Activated CD4-positive, alpha-beta T cell treated with anti-CD3 and anti-CD28 coated beads, Interleukin-2, amount 50 U/mL, for 24 hours (primary cell): ENCODE results near the gene STAMBP.
"Not testable (repeated sequence)": the region's sequence is repeated elsewhere in the genome, so short reads cannot be mapped to it uniquely, and the experiment has no call there.

Experiments used
- DNase-seq, 2 donors: peaks; one replicate each; pipeline ENCODE4 v3.0.0-alpha.2; 2020; ENCODE audit warnings: low read depth in 1 of 2, low spot score in 1 of 2

The STAMBP gene

DNA sequence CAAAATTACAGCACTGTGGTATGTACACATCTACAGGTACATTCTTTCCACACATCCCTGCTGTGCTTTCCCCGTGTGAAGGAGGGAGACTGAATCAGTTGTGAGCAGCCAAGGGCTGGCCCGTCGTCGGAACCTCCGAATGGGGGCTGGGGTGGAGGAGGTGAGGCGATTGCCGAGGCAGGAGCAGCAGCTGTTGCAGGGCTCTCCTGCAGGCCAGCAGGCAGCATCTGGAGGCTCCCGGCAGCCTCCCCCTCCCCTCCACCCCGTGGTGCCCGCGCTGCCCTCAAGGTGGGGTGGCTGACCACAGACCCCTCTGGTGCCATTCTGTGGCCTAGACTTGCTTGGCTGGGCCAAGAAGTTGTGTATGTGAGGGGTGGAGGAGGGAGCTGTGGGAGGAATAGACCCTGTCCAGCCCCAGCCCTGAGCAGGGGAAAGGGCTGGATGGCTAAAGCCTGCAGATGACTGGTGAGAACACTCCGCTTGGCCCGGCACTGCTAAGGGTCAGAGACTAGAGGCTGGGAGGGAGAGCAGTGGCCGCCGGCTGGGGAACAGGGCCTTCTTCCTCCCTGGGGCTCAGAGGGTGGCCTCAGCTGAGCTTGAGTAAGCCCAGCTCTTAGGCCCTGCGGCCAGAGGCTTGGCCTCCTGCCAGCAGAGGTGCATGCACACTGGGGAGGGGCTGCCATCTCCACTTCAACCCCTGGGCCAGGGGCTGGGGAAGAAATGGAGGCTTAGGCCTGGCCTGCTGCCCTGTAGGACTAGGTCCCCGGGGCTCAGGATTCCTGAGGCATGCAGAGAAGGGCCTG lies 7.6 kb downstream of the STAMBP start:
- no peak for DNase-seq

DNA sequence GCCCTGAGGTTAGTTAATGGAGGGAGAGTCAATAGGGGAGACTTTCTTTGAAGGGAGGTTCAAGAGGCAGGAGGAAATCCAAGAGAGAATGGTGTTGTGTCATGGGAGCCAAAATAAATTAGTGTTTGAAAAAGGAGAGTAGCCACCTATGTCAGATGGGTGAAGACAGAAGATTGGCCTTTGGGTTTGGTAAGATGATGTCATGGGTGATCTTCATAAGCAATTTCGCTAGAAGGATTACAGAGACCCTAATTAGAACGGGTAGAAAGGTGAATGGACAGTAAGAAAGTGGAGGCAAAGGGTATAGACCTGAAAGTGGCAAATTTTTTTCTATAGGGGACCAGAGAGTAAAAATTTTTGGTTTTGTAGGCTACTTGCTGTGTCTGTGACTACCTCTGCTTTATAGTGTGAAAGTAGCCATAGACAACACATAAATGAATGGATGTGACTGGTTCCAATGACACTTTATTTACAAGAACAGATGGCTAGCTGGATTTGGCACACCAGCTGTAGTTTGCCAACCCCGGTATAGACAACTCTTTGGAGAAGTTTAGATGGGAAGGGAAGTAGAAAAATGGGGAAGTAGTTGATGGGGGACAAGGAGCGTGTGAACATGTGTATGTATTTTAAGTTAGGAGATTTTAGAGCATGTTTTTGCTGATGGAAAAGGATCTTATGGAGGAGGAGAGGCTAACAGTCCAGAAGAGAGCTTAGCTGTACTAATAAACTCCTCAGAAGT lies 9.3 kb downstream of the STAMBP start:
- no peak for DNase-seq

DNA sequence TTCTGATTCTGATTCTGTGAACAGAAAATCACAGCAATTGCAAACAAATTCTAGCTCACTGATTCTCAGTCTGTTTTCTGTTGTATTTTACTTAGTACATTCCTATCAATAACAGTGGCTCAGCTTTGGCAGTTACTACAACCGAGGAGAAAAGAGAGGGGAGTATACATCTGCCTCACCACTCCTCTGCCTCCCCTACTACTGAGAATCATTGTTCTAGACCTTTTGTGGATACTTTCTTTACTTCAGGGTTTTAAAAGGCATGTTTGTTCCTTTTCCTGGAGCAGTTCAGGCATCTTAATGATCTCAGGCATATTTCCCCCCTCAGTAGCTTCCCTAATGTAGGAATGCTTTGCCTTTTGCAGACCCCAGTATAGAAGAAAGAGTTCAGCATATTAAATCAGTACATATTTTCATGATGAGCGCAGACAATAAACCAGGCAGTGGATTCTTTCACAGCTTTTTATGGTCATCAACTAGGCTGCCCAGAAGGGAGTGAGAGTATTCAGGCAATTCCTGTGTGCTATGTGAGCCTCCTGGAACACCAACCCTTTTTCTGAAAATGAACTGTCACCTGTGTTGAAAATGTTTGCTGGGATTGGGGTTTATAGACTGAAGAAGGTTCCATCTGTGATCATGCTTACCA lies 10.3 kb downstream of the STAMBP start:
- no peak for DNase-seq

DNA sequence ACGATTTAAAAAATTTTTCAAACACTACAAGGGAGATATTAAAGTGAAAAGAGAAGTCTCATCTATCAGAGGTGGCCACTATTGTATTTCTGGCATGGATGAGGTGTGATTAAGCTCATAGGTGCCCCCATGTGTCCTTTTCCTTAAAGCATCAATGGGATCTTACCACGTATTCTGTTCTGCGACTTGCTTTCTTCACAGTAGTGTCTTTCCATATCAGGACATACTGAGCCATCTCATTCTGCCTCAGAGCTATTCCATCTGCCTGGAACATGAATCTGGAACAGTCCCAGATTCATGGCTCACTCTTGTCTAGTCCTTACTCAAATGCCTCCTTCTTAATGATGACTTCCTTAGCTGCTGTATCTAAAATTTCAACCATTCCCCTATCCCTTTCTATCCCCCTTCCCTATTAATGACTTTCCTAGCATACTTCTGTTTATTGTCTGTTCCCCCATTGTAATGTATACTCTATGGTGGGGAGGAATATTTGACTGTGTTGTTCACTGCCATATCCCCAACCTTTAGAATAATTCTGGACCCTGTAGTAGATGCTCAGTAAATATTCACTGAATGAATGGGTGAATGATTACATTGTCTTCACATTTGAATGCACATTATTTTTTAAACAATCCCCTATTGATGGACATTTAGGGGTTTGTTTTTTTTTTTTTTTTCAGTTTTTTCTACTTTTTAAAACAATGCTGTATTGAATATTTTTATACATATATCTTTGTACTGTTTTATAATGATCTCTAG lies 11.1 kb downstream of the STAMBP start:
- DNase-seq = no peak

DNA sequence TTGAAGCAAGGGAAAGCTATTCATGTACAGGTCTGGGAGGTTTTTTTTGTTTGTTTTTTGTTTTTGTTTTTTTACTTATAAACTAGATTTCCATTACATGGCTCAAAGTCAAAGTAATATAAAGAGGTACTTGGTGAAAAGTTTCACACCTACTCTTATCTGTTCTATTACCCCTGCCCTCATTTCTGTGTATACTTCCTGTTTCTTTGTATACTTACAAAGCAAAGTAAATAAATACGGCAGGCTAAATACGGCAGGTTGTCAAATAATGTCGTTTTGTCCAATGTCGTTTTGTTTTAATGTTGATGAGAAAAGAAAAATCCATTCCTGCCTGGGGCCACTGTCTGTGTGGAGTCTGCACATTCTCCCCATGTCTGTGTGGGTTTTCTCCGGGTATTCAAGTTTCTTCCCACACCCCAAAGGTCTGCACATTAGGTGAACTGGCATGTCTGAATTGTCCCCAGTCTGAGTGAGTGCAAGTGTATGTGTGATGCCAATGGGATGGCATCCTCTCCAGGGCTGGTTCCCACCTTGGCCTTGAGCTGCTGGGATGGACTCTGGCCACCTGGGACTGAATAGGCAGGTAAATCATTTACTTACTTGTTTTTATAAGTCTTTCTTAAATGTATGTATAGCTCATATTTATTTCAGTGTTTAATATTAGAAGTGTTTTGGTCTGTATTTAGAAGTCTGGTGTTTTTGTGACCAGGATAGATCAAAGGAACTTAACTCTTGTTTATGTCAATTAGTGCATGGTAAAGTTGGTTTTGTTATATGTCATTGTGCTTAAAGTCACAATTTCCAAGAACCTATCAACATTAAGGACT lies 13.4 kb downstream of the STAMBP start:
- no peak for DNase-seq

DNA sequence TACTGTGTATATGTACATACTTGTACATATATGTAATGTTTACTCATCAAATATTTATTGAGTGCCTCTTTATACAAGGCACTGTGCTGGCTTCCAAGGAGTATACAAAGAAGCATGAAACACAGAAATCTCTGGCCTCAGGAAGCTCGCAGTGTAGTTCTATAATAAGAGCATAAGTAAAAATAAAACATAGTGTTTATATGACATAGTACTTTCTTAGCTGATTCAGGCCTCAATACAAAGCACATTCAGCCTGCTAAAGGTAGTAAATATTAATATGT lies 13.9 kb downstream of the STAMBP start:
- no peak for DNase-seq

DNA sequence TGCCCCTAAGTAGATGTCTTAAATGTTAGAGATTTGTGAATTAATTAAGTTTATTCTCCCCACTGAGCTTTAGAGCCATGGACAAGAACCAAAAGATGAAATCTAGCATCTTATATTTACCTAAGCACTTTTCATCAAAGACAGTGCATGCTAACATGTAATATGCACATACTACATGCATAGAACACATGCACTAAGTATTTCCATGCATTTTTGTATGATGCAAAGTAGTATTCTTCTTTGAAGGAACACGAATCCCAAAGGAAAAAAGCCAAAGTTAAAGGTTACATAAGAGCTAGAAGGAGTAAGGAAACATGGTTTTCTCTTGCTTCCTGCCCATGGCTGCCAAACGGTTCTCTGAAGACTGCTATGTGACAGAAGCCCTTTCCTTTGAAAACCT lies 15.3 kb downstream of the STAMBP start:
- DNase-seq = no peak

DNA sequence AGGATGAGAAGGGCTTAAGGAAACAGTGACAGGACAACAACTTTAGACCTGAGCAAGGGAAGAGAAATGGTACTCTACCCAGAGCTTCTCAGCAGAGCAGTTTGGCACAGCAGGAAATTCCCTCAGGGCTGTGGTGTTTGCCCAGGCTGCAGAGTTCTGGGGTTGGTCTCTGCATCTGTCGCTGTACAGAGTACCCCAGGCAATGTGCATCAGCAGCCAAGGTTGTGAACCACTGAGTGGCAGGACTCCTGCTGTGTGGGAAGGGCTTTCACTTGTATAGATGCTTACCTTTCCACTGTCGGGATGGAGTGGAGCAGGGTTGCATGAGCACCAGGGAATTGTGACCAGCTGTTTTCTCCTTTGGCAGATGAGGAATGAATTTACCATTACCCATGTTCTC lies 21.2 kb downstream of the STAMBP start:
- no peak for DNase-seq

DNA sequence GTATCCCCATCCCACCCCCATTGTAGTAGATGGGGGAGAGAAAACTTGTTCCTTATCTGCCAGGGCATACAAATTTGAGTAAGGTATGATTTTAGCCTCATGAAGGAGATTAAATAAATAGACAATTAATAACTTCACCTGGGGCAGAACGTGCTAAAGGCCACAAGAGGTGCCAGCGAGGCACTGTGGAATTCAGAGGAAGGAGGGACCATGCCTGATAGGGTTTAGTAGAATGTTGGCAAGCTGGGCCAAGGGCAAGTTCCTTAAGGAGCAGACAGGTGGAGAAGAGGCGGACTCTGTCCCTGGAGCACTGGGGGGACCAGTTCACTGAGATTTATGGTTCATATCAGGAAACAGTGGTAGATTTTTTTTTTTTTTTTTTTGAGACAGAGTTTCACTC lies 22.5 kb downstream of the STAMBP start:
- no peak for DNase-seq

DNA sequence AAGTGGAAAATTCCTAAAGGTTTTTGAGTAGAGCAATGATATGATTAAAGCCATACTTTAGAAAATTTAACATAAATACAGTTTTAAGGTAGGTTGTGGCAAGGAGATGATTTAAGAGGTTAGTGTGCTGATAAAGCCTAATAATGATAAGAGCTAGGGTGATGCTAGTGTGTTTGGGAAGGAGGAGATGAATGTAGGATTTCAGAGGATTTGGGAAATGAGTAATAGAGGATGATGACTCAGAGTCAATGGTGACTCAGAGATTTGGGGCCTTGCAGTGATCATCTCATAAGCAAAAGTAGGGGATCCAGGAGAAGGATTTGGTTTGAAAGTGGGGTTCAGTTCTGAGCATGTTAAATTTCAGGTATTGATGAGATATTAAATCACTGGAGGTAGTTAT lies 23.3 kb downstream of the STAMBP start:
- no peak for DNase-seq

DNA sequence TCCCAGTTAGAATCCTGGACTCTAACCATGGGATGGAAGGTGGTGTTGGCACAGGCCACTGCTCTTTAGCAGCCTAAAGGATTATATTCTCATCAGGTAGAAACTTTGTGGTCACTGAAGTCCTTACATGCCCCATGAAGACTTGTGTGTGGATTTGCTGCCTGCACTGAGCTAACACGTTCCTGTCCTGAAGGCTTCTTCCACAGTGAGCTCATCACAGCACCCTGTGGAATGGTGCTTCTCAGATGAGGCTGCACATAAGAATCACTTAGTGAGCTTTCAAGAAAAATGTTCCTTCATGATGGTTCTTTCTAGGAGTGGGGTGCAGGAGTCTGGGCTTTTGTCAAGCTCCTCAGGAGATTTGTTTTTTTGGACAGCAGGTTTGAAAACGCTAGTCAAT lies 26.8 kb downstream of the STAMBP start:
- no peak for DNase-seq

DNA sequence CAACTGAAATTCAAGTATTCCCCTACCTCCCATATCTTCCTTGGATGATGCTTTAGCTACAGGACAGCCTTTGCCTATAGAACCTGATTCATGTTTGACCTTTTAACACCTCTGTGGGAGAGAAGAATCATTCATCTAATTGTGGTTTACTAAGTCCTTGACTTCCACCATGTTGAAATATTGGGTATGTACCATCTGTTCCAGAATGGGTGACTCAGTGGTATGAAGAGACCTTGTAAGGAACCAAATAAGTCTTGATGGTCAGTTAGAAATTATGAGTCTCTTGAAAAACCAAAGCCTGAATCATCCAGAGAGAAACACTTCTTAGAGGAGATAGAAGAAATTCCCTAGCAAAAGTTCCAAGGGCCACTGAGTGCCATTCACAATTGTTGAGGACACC lies 27.5 kb downstream of the STAMBP start:
- DNase-seq = no peak

DNA sequence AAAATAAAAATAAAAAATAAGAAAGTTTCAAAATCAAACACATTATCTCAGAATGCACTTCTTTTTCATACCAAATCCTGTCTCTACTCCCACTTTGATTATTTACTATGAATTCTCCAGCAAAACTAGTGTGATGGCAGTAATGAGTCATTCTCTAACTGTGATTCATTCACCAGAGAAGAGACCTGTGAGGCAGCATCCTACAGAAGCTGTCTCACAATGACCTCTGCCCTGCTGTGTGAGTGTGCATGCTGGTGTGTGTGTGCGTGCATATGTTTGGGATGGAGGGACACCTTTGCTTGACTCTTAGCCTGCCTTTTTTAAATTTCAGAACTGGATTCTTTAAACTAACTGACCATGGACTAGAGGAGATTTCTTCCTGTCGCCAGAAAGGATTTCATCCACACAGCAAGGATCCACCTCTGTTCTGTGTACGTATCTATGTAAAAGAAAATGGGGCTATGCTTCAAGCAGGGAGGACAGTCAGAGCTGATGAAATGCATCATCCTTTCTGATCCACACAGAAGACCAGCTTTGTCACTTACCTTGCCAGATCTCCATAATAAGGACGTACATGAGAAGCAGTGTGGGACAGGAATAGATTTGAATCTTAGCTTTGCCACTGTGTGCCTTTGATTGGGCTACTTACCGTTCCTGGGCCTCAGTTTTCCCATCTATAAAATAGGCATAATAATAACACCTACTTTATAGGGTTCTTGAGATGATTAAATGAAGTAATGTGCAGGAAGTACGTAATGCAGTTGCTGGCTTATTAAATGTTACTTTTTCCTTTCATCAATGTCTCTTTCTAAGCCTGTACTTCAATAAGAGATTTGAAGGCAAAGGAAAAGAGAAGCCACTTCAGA lies 31.2 kb downstream of the STAMBP start:
- DNase-seq = peak; percentile 7 to 30

DNA sequence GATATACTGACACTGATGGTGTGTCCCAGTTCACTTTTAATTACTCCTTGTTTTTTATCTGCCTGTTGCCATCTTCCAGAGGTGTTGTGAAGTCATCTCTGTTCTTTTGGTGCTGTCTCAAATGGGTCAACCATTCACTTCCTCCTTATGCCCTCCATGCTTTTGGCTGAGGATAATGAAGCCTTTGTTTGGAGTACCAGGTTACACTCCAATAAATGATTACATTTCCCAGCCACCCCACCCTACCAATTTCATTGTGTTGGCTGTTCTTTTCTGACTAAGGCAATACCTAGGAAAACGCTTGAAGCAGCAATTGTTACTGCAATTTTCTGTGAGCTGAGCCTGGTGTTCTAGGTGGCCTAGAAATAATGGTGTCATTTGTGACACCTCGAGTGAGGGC lies 34.2 kb downstream of the STAMBP start:
- no peak for DNase-seq

DNA sequence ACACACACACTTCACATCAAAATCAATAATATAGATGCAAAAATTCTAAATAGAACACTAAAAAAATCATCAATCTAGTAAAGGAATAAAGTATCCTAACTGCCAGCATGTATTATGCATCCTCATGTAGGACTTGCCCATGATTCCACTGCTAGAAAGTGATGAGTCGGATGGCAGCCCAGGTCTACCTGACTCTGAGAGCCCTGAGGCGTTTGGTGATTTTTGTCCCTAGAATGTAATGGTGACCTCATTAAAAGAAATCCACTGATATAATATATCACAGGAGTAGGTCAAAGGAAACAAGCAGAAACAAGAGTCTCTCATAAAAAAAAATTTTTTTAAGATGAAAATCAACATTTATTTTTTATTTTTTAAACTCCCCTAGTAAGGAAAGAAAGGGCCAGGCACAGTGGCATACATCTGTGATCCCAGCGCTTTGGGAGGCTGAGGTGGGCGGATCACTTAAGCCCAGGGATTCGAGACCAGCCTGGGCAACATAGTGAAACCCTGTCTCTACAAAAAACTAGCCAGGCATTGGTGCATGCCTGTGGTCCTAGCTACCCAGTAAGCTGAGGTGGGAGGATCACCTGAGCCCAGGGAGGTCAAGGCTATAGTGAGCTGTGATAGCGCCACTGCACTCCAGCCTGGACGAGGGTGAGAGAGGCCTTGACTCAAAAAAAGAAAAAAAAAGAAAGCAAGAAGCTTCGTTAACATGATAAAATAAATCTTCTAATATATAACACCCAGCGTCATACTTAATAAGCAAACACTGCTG lies 39.6 kb downstream of the STAMBP start:
- DNase-seq = no peak

DNA sequence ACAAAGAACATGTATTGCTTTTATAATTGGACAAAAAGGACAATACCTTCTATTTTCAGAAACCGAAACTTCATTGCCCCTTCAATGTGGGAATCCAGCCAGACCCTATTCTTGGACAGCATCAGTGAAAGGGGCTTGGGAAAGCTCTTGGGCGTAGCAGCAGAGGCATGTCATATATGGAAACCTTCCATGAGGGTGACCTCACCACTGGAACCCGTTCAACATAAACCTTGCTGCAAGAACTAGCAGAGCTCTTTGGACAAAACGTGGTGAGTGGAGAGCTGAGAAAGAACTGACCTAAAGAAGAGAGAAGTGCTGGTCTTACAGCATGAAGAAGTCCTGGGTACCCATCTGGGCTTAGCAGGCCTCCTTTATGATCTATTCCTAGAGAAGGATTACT lies 41.3 kb downstream of the STAMBP start:
- no peak for DNase-seq

DNA sequence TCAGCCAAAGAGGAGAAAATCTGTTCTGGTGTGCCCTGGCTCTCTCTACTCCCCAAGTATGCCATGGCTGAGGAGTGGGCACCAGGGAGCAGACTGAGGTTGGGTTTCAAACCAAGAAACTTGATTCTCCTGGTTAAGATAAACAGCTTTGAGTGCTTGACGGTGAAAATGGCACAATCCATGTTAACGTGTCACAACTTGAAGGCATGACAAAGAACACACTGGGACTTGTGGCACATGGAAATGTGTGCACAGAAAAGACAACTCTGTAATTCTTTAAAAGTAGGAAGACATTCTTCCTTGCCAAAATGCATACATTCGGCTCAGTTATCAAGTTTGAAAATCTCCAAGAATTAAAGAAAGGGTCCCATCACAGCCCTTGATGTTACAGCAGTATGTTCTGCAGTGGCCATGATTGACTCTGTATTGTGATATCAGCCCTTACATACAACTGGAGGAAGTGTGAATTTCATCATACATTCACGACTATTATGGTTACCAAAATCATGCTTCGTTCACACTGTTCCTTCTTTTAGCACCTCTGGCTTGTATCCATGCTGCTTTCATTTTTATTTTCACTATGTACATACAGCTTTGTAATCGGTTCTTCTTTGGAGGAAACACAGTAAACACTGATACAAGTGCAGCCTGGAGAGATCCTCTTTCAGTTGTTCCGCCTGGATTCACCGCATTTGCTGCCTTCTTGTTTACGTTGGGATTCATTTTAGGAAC lies 48.5 kb downstream of the STAMBP start:
- DNase-seq = no peak

DNA sequence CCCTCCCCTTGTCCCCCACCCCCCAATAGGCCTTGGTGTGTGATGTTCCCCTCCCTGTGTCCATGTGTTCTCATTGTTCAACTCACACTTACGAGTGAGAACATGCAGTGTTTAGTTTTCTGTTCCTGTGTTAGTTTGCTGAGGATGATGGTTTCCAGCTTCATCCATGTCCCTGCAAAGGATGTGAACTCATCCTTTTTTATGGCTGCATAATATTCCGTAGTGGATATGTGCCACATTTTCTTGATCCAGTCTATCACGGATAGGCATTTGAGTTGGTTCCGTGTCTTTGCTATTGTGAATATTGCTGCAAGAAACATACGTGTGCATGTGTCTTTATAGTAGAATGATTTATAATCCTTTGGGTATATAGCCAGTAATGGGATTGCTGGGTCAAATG lies 49.2 kb downstream of the STAMBP start:
- not testable (repeated sequence) for DNase-seq

DNA sequence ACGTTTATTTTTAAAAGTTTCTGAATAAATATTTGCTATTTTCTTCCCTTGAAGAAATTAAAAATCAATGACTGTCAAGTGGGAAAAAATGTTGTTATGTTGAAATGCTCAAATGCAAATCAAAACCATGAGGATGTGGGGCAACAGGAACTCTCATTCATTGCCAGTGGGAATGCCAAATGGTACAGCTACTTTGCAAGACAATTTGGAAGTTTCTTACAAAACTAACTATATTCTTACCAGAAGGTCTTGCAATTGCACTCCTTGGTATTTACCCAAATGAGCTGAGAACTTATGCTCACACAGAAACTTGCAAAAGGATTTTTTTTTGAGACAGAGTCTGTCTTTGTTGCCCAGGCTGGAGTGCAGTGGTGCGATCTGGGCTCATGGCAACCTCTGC lies 56.6 kb downstream of the STAMBP start:
- no peak for DNase-seq
